Measurements from ENCODE around the gene HIP1.
"Not testable (repeated sequence)": the region's sequence is repeated elsewhere in the genome, so short reads cannot be mapped to it uniquely, and the experiment has no call there.

The HIP1 gene

GRCh38 chr7:75738604-75738974 is at the start of gene HIP1:
HIP1 (minus strand) TSS chr7:75738941; CDS start chr7:75738920, 21 bp downstream.
- no peak for DNase-seq (ENCODE audit: low spot score)

- not testable (repeated sequence) for DNase-seq (ENCODE audit: low spot score)
Measured at GRCh38 chr7:75788154-75788847, 49.6 kb upstream of the HIP1 start.

GRCh38 chr7:75783058-75783457 is 44.3 kb upstream of the HIP1 start:
- not testable (repeated sequence) for DNase-seq (ENCODE audit: low spot score)

GRCh38 chr7:75780647-75781273 is 42.0 kb upstream of the HIP1 start:
- not testable (repeated sequence) for DNase-seq (ENCODE audit: low spot score)

DNA sequence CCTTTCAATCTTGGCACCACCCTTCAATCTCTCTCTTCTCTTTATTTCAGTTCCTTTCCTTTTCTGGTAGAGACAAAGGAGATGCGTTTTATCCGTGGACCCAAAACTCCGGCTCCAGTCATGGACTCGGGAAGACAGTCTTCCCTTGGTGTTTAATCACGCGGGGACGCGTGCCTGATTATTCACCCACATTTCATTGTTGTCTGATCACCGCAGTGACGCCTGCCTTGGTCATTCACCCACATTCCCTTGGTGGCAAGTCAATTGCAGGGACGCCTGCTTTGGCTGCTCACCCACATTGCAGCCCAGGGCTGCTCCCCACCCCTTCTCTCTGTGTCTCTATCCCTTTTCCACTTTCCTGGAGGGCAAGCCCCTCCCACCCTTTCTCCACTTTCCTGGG is 40.8 kb upstream of the HIP1 start:
- peak; percentile 55 for DNase-seq (ENCODE audit: low spot score)

- DNase-seq (ENCODE audit: low spot score), result not testable (repeated sequence)
Measured at GRCh38 chr7:75779035-75779434, 40.3 kb upstream of the HIP1 start.

DNA sequence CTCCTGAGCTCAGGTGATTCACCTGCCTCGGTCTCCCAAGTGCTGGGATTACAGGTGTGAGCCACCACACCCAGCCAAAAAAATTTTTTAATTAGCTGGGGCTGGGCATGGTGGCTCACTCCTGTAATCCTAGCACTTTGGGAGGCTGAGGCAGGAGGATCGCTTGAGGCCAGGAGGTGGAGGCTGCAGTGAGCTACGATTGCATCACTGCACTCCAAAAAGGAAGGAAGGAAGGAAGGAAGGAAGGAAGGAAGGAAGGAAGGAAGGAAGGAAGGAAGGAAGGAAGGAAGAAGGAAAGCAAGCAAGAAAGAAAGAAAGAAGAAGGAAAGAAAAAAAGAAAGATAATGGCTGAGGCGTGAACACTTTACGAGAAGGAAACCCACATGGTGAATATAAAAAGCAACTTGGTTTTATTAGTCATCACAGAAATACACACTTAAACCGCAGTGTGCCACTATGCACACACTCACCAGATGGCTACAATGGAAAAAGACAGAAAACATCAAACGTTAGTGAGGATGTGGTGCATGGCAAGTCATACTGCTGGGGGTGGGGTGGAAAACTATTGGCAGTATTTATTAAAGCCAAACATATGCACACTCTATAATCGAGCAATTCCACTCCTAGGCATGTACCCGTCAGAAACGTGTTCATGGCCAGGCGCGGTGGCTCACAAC is 37.7 kb upstream of the HIP1 start:
- DNase-seq (ENCODE audit: low spot score), result peak; percentile 47

GRCh38 chr7:75773958-75774357 is 35.2 kb upstream of the HIP1 start:
- not testable (repeated sequence) for DNase-seq (ENCODE audit: low spot score)

DNA sequence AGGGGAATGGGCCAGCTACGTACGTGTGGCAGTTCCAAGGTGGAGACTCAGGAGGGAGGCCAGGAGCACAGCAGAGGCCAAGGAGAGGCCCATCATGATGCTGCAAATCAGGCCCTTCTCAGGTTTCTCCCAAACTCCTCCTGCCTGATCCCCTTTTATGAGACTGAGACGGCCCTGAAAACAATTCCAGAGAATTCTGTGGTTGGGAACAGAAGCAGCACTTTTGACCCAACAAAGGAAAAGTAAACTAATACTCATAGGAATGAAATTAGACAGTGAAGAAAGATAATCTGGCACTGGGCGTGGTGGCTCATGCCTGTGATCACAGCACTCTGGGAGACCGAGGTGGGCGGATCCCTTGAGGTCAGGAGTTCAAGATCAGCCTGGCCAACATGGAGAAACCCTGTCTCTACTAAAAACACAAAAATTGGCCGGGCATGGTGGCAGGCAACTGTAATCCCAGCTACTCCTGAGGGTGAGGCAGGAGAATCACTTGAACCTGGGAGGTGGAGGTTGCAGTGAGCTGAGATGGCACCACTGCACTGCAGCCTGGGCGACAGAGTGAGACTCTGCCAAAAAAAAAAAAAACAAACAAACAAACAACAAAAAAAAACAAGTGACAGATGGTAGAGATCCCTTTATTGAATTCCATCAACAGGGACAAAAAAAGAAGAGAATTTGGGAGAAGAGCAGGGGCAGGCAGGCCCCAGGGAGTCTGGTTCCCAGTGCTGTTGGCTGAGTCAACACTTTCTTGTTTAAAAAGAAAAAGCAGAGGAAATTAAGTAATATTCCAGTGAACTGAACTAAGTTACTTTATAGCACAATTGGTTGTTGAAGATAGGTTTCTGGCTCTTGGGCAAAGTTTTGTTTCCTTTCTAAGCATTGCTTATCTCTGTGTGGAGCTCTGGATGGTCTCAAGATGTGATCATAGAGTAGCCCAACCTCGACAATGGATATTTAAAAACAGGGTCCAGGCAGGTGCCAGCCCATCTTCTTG is 33.6 kb upstream of the HIP1 start, which contains the start of gene CCL26:
Gene CCL26, minus strand, starts transcription at position 131 of the 997 bp plus-strand sequence. Its CDS starts 35 bp downstream, at position 96.
- DNase-seq (ENCODE audit: low spot score), result no peak

DNA sequence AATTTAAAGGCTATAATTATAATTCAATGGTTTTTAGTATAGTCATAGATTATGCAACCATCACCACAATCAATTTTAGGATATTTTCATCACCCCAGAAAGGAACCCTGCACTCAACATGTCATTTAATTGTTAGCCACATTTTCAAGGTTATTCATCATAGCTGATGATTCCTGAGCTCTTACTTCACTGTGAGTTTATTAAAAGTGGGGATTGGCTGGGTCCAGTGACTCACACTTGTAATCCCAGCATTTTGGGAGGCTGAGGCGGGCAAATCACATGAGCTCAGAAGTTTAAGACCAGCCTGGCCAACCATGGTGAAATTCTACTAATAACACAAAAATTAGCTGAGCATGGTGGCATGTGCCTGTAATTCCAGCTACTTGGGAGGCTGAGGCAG is 32.5 kb upstream of the HIP1 start:
- DNase-seq (ENCODE audit: low spot score), result peak; percentile 38

- peak; percentile 82 for DNase-seq (ENCODE audit: low spot score)
Measured at GRCh38 chr7:75762350-75762917, 23.7 kb upstream of the HIP1 start.

DNA sequence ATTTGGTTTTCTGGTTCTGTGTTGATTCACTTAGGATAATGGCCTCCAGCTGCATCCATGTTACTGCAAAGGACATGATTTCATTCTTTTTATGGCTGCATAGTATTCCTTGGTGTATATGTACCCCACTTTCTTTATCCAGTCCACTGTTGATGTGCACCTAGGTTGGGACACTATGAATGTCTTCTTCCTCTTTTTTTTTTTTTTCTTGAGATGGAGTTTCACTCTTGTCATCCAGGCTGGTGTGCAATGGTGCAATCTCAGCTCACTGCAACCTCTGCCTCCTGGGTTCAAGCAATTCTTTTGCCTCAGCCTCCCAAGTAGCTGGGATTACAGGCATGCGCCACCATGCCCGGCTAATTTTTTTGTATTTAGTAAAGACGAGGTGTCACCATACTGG is 23.1 kb upstream of the HIP1 start:
- DNase-seq (ENCODE audit: low spot score), result not testable (repeated sequence)

- DNase-seq (ENCODE audit: low spot score), result no peak
Measured at GRCh38 chr7:75758491-75758890, 19.8 kb upstream of the HIP1 start.

GRCh38 chr7:75757860-75758259 is 19.1 kb upstream of the HIP1 start:
- DNase-seq (ENCODE audit: low spot score), result no peak

DNA sequence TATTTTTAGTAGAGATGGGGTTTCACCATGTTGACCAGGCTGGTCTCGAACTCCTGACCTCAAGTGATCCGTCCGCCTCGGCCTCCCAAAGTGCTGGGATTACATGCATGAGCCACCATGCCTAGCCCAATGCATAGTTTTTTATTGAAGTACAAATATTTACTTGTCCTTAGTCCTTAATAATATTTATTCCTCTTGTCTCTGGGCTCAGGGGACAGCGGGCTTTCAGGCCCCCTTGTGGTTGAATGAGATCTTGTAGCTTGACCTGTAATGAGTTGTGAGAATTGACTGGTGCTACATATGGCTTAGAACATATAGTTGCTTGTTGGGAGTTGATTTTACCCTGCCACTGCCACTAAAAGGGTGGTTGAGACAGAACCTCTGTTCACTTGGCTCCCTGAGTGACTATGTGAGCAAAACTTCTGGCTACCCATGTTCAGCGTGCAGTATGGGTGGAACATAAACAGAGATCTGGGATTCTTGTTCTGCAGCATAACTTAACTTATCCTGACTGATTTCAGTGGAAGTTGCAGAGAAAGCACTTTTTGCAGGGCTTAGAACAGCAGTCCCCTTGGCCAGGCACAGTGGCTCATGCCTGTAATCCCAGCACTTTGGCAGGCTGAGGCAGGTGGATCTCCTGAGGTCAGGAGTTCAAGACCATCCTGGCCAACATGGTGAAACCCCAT is 18.4 kb upstream of the HIP1 start:
- peak; percentile 43 for DNase-seq (ENCODE audit: low spot score)

DNA sequence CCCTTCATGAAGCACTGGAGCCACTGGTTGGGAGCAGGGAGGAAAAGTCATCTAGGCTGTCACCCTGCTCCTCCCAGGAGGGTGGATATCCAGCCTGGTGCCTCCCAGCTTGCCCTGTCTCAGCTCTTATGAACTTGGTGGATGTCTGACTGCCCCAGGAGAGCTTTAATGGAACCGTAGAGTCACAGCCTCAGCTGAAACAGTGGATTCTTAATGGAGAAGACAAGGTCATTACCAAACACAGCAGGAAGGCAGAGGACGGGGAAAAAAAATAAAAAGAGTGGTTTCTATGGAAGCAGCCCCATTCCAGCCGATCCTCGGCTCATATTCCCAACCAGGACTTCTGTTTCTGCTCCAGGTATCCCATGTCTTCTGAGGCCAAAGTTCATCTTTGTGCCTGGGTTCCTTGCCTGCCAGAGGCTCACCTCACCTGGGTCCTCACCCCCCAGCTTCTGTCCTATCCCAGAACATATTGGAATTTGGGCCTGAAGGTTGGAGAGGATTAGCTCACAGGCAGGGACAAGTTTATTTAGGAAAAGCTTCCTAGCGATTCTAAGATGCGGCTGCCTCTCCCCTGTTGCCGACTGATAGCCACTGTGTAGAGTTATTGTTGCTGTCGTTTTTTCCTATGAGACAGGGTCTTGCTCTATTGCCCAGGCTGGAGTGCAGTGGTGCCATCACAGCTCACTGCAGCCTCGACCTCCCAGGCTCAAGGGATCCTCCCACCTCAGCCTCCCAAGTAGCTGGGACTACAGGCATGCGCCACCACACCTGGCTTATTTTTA is 17.7 kb upstream of the HIP1 start:
- DNase-seq (ENCODE audit: low spot score), result no peak

DNA sequence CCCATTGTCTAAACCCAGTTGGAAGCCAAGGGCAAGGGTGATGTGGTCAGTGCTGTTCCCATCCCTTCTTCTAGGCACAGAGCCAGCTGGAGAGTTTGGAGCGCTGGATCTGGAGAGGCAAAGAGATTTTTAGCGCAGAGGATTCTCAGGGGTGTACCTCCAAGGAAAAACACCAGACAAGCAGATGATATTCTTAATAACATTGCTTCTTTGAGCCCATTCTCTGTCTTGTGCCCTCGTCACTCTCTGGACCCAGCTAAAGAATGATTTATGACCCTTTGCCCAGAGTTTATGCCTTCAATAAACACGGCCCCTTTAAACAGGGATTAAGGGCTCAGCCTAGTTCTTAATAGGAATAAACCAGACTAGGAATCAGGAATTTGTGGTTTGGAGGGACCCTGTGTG is 4.7 kb upstream of the HIP1 start:
- DNase-seq (ENCODE audit: low spot score), result no peak

DNA sequence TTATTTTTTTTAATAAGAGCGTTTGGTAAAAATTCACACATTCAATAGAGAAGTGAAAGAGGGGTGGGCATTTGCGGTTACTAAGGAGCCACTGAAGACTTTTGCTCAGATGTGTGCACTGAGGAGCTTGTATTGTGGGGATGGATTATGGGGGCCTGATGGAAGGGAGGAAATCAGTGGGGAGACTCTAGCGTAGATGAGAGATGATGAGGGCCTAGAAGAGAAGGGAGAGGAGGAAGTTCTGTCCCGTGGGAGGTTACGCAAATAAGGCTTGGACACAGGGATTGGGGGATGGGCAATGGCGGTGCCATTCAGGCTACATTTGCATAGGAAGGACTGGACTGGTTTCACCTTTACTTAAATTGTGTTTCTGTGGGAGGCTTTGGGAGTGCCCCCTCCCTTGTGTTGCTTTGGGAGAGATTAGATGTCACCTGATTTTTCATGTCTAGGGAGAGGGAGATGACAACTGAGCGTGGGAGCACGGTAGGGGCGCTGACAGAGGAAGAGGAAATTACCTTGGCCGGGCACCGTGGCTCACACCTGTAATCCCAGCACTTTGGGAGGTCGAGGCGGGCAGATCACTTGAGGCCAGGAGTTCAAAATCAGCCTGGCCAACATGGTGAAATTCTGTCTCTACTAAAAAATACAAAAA is 2.2 kb upstream of the HIP1 start:
- no peak for DNase-seq (ENCODE audit: low spot score)
